ENCODE results near the gene ZFP36.

The ZFP36 gene

GRCh38 chr19:39427707-39428106 lies 21.1 kb downstream of the ZFP36 start:
- H3K36me3 ChIP-seq (ENCODE audit: insufficient read depth, low read length), result peaks cover 33% of the 10 kb centered on the region
- no peak overlapping the region for H3K9ac ChIP-seq (ENCODE audit: low read length)
- no peaks in the 10 kb centered on the region for H4K20me1 ChIP-seq (ENCODE audit: insufficient read depth, low read length)
- H3K4me1 ChIP-seq (ENCODE audit: insufficient read depth, low read length, severe bottlenecking), result no peaks in the 10 kb centered on the region
- no peaks in the 10 kb centered on the region; the same call in 1 of the 2 replicates for H3K27me3 ChIP-seq (ENCODE audit: insufficient read depth, low read length)
- no peak overlapping the region for H3K4me2 ChIP-seq (ENCODE audit: low read length)
- H3F3A ChIP-seq (ENCODE audit: insufficient read depth, low read length), result no peaks in the 10 kb centered on the region
- H3K27ac ChIP-seq (ENCODE audit: low read depth, low read length, poor library complexity, severe bottlenecking), result no peak overlapping the region
- TF ChIP-seq CTCF (IDR thresholded peaks at IDR 0.05; ENCODE audit: low read length), result no peak
- H3K4me3 ChIP-seq (ENCODE audit: low read depth, low read length, poor library complexity, severe bottlenecking), result no peak overlapping the region
- no peaks in the 10 kb centered on the region for H3K79me2 ChIP-seq (ENCODE audit: insufficient read depth, low read length)
- H3K9me2 ChIP-seq (ENCODE audit: low read depth, low read length), result no peaks in the 10 kb centered on the region
- no peaks in the 10 kb centered on the region for H3K9me3 ChIP-seq (ENCODE audit: low read length)
- H2AFZ ChIP-seq (ENCODE audit: low read length), result no peak overlapping the region

GRCh38 chr19:39428283-39429112 lies 21.9 kb downstream of the ZFP36 start:
- Histone ChIP-seq H3K4me1 (ENCODE audit: insufficient read depth, low read length, severe bottlenecking) (peaks cover under 1% of the 10 kb centered on the region), H3K9me2 (ENCODE audit: low read depth, low read length) (no peaks in the 10 kb centered on the region), H4K20me1 (ENCODE audit: insufficient read depth, low read length) (0 out of 2 replicates have a peak, but pooled peaks cover under 1% of the 10 kb centered on the region), H3K27ac (ENCODE audit: low read depth, low read length, poor library complexity, severe bottlenecking) (no peak overlapping the region), H3K9me3 (ENCODE audit: low read length) (no peaks in the 10 kb centered on the region), H3K4me2 (ENCODE audit: low read length) (no peak overlapping the region), H3K36me3 (ENCODE audit: insufficient read depth, low read length) (peaks cover 34% of the 10 kb centered on the region), H3K27me3 (ENCODE audit: insufficient read depth, low read length) (no peaks in the 10 kb centered on the region; the same call in 1 of the 2 replicates), H3F3A (ENCODE audit: insufficient read depth, low read length) (no peaks in the 10 kb centered on the region), H3K9ac (ENCODE audit: low read length) (no peak overlapping the region), H3K79me2 (ENCODE audit: insufficient read depth, low read length) (no peaks in the 10 kb centered on the region), H2AFZ (ENCODE audit: low read length) (no peak overlapping the region), H3K4me3 (ENCODE audit: low read depth, low read length, poor library complexity, severe bottlenecking) (no peak overlapping the region)
- TF ChIP-seq CTCF (IDR thresholded peaks at IDR 0.05; ENCODE audit: low read length), result no peak
- TF ChIP-seq EZH2 (IDR thresholded peaks at IDR 0.05; ENCODE audit: borderline replicate concordance, low read length), result no peak

DNA sequence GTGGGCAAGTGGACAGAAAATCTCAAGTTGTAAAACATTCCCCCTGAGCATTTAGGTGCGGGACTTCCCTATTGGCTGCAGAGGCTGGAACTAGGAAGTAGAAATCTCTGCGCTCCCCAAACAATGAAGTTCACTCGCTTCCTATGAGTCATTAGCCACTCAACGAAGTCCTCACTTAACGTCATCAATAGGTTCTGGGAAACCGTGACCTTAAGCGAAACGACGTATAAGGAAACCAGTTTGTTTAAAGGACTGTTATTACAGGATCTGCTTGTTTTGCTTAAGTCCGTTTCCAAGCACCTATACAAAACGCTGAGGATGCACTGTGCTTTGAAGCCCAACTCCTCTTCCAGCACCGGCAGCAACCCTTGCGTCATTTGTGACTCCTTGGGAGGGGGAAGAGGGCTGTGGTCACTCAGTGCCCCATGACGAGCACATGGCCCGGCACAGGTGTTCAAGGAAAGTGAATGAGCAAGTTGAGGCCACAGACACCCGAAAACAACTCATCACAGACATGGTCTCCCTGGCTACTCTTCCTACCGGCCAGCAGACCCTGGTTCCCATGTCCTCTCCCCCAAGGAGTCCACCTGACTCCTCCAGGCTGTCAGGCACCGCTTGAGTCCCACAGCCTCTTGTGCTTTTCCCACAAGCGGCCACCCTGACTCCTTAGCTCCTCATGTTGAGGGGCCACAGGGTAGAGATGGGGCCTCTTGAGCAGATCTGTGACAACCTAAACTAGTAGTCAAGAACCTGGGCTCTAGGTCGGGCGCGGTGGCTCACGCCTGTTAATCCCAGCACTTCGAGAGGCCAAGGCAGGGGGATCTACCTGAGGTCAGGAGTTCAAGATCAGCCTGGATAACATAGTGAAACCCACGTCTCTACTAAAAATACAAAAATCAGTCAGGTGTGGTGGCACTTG lies 24.3 kb downstream of the ZFP36 start:
- Histone ChIP-seq H3K9me2 (ENCODE audit: low read depth, low read length) (no peaks in the 10 kb centered on the region), H4K20me1 (ENCODE audit: insufficient read depth, low read length) (0 out of 2 replicates have a peak, but pooled peaks cover 2% of the 10 kb centered on the region), H3K36me3 (ENCODE audit: insufficient read depth, low read length) (peaks cover 44% of the 10 kb centered on the region), H3K27ac (ENCODE audit: low read depth, low read length, poor library complexity, severe bottlenecking) (no peak overlapping the region), H3K4me3 (ENCODE audit: low read depth, low read length, poor library complexity, severe bottlenecking) (no peak overlapping the region), H3K9ac (ENCODE audit: low read length) (no peak overlapping the region), H3K4me2 (ENCODE audit: low read length) (no peak overlapping the region), H3K27me3 (ENCODE audit: insufficient read depth, low read length) (no peaks in the 10 kb centered on the region; the same call in 1 of the 2 replicates), H3K9me3 (ENCODE audit: low read length) (no peaks in the 10 kb centered on the region), H3K4me1 (ENCODE audit: insufficient read depth, low read length, severe bottlenecking) (peaks cover 16% of the 10 kb centered on the region), H3K79me2 (ENCODE audit: insufficient read depth, low read length) (peaks cover 9% of the 10 kb centered on the region; the same call in 1 of the 2 replicates), H3F3A (ENCODE audit: insufficient read depth, low read length) (peaks cover 5% of the 10 kb centered on the region; the same call in 1 of the 2 replicates), H2AFZ (ENCODE audit: low read length) (no peak overlapping the region)
- TF ChIP-seq EZH2 (IDR thresholded peaks at IDR 0.05; ENCODE audit: borderline replicate concordance, low read length) (no peak), CTCF (IDR thresholded peaks at IDR 0.05; ENCODE audit: low read length) (no peak)
